Hepatocyte (in vitro differentiated cells): Measurements from ENCODE around the gene RELL1.

Experiments
- EZH2 ChIP-seq: fragments of 200-600 bp; sonication (generic); IDR thresholded peaks from 2 replicates; pipeline ENCODE4 v1.6.1; 2016; ENCODE audit warnings: antibody characterized with exemption, mild to moderate bottlenecking, borderline replicate concordance
- EZH2phosphoT487 ChIP-seq: fragments of 200-600 bp; sonication (generic); IDR thresholded peaks from one replicate; pipeline ENCODE4 v1.6.1; 2018; ENCODE audit warnings: antibody characterized with exemption, mild to moderate bottlenecking, low read depth, moderate library complexity; ENCODE audit not compliant: unreplicated experiment, severe bottlenecking
- TF ChIP-seq, protein P1 (sequence below): fragments of 200-600 bp; sonication (generic); IDR thresholded peaks from 2 replicates; pipeline ENCODE4 v1.5.1; 2016; ENCODE audit warnings: antibody characterized with exemption, mild to moderate bottlenecking; ENCODE audit not compliant: poor library complexity

DNA sequence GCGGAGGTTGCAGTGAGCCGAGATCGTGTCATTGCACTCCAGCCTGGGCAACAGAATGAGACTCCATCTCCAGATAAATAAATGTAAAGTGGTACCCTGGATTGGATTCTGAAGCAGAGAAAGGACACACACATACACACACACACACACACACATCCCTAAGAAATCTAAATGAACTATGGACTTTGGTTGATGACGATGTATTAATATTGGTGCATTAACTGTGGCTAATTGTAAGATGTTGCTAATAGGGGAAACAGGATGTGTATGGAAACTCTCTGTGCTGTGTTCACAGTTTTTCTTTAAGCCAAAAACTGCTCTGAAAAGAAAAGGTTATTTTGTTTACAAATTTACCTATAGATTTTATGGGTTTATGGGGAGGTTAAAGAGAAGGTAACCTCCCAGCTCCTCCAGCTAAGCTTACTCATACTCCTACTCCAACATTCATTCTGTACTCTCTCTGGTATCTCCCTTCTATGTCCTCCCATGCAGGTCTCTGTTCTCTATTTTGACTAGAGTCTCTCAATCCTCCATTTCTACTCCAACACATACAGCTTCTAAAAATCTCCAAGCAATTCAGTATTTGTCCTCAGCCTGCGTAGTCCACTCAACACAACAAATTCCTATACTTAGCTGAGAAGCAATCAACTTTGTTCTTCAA, 46.5 kb upstream of the RELL1 start:
- TF ChIP-seq, protein P1, sequence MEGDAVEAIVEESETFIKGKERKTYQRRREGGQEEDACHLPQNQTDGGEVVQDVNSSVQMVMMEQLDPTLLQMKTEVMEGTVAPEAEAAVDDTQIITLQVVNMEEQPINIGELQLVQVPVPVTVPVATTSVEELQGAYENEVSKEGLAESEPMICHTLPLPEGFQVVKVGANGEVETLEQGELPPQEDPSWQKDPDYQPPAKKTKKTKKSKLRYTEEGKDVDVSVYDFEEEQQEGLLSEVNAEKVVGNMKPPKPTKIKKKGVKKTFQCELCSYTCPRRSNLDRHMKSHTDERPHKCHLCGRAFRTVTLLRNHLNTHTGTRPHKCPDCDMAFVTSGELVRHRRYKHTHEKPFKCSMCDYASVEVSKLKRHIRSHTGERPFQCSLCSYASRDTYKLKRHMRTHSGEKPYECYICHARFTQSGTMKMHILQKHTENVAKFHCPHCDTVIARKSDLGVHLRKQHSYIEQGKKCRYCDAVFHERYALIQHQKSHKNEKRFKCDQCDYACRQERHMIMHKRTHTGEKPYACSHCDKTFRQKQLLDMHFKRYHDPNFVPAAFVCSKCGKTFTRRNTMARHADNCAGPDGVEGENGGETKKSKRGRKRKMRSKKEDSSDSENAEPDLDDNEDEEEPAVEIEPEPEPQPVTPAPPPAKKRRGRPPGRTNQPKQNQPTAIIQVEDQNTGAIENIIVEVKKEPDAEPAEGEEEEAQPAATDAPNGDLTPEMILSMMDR: no peak
- TF ChIP-seq EZH2 (no peak), EZH2phosphoT487 (no peak)
